Choroid plexus epithelial cell (primary cell): Measurements from ENCODE around the gene SH3BGRL2.

Experiments used
- DNase-seq: peaks from one replicate; pipeline ENCODE4 v3.0.0-alpha.2; 2010; ENCODE audit warnings: low read depth
- H3K4me3 ChIP-seq: 2 replicates; pipeline ENCODE4 v1.5.1; 2011; ENCODE audit warnings: low read depth, mild to moderate bottlenecking, control low read depth, low read length, moderate library complexity
- TF ChIP-seq, protein P1 (sequence below): conservative IDR thresholded peaks from 2 replicates; pipeline ENCODE4 v1.5.1; 2011; ENCODE audit warnings: low read depth, mild to moderate bottlenecking, control low read depth, inconsistent platforms, low read length, moderate library complexity

The SH3BGRL2 gene

DNA sequence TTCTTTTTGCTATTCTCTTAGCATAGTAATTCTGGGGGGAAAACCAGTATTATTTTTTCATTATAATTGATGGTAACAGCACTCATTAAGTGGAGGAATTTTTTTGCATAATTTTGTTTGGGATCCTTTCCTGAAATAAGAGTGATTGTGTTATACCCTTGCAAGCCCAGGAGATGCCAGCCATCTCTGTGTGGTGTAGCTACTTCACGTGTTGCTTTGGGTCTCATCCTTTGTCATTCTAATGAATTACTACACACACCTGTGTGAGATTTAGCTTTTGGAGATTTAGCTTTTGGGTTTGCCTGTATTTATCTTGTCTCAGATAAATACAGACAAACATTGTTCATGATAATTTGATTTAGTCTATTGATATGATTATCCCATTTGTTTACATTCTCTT lies 76.5 kb downstream of the SH3BGRL2 start:
- TF ChIP-seq, protein P1, sequence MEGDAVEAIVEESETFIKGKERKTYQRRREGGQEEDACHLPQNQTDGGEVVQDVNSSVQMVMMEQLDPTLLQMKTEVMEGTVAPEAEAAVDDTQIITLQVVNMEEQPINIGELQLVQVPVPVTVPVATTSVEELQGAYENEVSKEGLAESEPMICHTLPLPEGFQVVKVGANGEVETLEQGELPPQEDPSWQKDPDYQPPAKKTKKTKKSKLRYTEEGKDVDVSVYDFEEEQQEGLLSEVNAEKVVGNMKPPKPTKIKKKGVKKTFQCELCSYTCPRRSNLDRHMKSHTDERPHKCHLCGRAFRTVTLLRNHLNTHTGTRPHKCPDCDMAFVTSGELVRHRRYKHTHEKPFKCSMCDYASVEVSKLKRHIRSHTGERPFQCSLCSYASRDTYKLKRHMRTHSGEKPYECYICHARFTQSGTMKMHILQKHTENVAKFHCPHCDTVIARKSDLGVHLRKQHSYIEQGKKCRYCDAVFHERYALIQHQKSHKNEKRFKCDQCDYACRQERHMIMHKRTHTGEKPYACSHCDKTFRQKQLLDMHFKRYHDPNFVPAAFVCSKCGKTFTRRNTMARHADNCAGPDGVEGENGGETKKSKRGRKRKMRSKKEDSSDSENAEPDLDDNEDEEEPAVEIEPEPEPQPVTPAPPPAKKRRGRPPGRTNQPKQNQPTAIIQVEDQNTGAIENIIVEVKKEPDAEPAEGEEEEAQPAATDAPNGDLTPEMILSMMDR: no peak
- no peak overlapping the region for H3K4me3 ChIP-seq
- no peak for DNase-seq

DNA sequence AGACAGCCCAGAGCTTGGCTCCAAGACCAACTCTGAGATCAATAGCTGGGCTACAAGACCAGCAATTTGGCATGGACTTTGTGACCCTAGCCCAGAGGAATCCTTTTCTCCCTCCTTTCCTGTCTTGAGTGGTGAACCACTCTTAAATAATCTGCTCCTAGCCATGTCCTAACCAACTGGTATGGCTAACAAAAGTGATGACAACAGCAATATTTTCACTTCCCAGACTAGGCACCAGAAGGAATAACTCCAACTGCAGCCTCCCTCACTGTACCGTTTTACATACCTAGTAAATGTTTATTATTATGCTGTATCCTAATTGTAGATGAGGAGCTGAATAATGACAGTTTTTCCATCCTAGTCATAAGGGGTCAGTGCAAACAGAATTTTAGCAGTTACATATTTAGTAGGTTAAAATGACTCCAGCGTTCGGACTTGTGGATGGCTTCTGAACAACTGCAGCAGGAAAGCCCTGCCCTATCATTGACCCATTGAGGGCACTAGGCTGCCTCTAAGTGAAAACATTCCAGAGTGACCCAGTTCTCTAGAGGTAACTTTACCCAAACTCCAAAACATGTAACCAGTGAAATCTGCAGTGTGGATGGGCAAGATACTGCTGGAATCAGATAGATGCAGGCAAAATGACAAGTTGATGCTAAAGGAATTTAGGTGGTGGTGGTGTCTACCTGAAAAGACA lies 77.1 kb downstream of the SH3BGRL2 start:
- TF ChIP-seq, protein P1: no peak
- no peak overlapping the region for H3K4me3 ChIP-seq
- DNase-seq: no peak

DNA sequence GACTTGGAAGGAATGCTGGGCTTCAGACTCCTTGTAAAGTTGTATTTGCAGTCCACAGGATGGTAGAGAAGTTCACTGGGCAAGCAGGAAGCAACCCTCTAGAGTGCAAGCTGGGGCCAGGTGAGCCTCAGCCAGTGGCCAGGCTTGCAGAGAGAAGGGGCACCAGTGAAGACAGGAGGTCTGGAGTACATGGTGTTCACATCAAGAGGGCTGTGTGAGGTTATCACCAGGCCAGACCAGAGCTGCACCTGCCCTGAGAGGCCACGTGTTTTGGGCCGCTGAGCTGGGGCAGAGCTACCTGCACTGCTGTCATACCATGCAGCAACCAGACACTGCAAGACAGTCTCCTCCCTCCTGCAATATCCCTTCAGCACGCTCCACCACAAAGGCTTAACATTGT lies 79.0 kb downstream of the SH3BGRL2 start:
- DNase-seq: no peak
- TF ChIP-seq, protein P1: no peak
- no peak overlapping the region for H3K4me3 ChIP-seq

DNA sequence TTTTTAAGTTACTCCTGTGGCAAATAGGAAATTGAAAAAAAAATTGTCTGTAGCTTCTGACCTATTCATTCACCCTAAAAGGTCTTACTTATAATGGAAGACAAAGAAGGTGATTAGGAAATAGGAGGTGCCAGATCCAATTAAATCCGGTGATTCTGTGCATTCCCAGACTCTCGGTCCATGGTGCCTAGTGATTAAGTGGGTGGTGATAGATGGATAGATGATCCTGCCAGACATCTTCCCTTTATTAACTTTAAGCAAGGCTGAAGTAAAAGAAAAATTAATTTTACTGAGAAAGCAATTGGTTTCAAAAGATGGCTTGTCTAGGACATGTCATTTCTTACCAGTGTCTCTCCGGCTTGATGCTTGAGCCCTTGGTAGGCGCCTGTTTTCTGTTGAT lies 80.0 kb downstream of the SH3BGRL2 start:
- no peak overlapping the region for H3K4me3 ChIP-seq
- TF ChIP-seq, protein P1: no peak

DNA sequence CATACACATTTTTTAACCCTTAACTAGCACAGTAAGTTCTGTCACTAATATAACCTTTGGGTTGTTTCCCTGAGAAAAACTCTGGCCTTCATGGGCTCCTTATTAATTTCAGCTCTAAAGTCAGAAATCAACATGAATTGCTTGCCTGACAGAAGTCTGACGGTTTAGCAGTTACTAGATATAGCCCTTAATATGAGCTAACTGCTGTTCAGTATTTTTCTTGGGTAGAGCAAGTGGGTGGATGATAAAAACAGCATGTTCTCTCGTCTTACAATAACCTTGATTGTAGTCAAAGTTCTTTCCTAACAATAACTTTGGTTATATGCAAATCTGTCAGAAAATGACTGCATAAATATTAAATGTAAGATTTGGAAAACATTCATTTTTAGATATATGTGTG lies 81.0 kb downstream of the SH3BGRL2 start:
- H3K4me3 ChIP-seq: no peak overlapping the region
- no peak for DNase-seq
- TF ChIP-seq, protein P1: no peak

More for the DNA sequence above, 80.0 kb downstream of the SH3BGRL2 start:
- no peak for DNase-seq

DNA sequence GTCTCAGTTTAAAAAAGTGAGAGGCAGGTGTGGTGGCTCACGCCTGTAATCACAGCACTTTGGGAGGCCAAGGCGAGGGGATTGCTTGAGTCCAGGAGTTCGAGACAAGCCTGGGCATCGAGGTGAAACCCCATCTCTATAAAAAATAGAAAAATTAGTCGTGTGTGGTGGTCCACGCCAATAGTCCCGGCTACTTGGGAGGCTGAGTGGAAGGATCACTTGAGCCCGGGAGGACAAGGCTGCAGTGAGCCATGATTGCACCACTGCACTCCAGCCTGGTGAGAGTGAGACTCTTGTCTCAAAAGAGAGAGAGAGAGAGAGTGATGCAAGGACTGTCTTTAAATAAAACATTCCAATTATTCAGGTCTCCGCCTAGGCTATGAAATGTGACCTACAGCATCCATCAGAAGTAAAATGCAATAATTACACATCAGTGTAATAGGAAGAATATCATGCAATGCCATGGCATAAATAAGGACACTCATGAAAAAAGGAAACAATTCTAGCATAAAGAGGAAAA lies 81.5 kb downstream of the SH3BGRL2 start:
- TF ChIP-seq, protein P1: no peak
- H3K4me3 ChIP-seq: no peak overlapping the region
- DNase-seq: no peak
